HCT116 (cell line): ENCODE data around the gene PRR12. TPM values are rescaled to one million over a fixed set of nuclear protein-coding genes. Genes with fewer than 3 reads are reported as not detected.

Experiments used
- ATAC-seq: fragments of 200-7000 bp; cut with Tn5 transposase; 2 replicates; pipeline ENCODE4 v1.9.1; 2020; ENCODE audit warnings: mild to moderate bottlenecking, moderate library complexity
- BruUV-seq: library from RNA; stranded (reverse); fragments of 400-500 nt; replicated peaks from 2 replicates; lab custom pipeline; 2021; lab: Mats Ljungman, UMichigan
- CTCF ChIA-PET: fragments of 300-600 bp; sonication (Branson Sonifier 250); formaldehyde crosslinking; loops from one replicate; lab custom pipeline; 2021; ENCODE audit warnings: antibody characterized with exemption; lab: Charles Lee
- POLR2A ChIA-PET: fragments of 300-600, 350-600 bp; sonication (Branson Sonifier 250); formaldehyde crosslinking; loops from one replicate; lab custom pipeline; 2021; ENCODE audit warnings: antibody characterized with exemption; lab: Charles Lee
- RAD21 ChIA-PET, 2 experiments: fragments of 300-600 bp; sonication (Branson Sonifier 250); formaldehyde crosslinking; loops; one replicate each; lab custom pipeline; 2023; ENCODE audit warnings: low total read pairs in 2 of 2; ENCODE audit not compliant: uncharacterized antibody in 2 of 2, unreplicated experiment in 2 of 2, low non-redundant PET in 1 of 2; lab: Charles Lee
- DNase-seq: peaks from one replicate; pipeline ENCODE4 v3.0.0-alpha.2; 2010; ENCODE audit warnings: low read depth, low spot score
- H2AFZ ChIP-seq: fragments of 200-600 bp; shearing (Covaris generic), sonication (generic); 2 replicates; pipeline ENCODE4 v1.6.1; 2017; ENCODE audit warnings: low read depth, mixed run types, mixed read lengths, antibody characterized with exemption, low read length; ENCODE audit not compliant: poor library complexity, severe bottlenecking
- H3K27ac ChIP-seq: 2 replicates; pipeline ENCODE4 v1.5.1; 2012; ENCODE audit warnings: low read depth, low read length
- H3K27me3 ChIP-seq: fragments of 200-600 bp; sonication (generic); 2 replicates; pipeline ENCODE4 v1.6.1; 2016; ENCODE audit warnings: mixed run types, low read length, mixed read lengths; ENCODE audit not compliant: insufficient read depth
- H3K36me3 ChIP-seq, 2 experiments: fragments of 200-500 bp in 1 of 2; fragments of 200-600 bp in 1 of 2; sonication (Bioruptor generic) in 1 of 2; sonication (generic) in 1 of 2; 2 replicates each; pipeline versions ENCODE4 v1.5.1 to v1.6.1; 2014 to 2016; ENCODE audit warnings: low read length in 2 of 2, inconsistent platforms in 1 of 2, mixed read lengths in 1 of 2, mixed run types in 1 of 2; ENCODE audit not compliant: insufficient read depth in 2 of 2, control insufficient read depth in 1 of 2
- H3K4me1 ChIP-seq, 2 experiments: fragments of 200-600 bp in 1 of 2; sonication (generic) in 1 of 2; 2 replicates each; pipeline versions ENCODE4 v1.5.1 to v1.6.1; 2012 to 2017; ENCODE audit warnings: low read length in 2 of 2, inconsistent platforms in 1 of 2, mild to moderate bottlenecking in 1 of 2, mixed read lengths in 1 of 2, mixed run types in 1 of 2, moderate library complexity in 1 of 2; ENCODE audit not compliant: insufficient read depth in 2 of 2, control insufficient read depth in 1 of 2
- H3K4me2 ChIP-seq: fragments of 200-600 bp; sonication (generic); 2 replicates; pipeline ENCODE4 v1.6.1; 2017; ENCODE audit warnings: mixed run types, low read length, mixed read lengths
- H3K4me3 ChIP-seq, 2 experiments: fragments of 200-600 bp in 1 of 2; sonication (generic) in 1 of 2; replicated peaks in 1 of 2; 2 replicates each; pipeline ENCODE4 v1.5.1; 2011 to 2016; ENCODE audit warnings: low read length in 2 of 2, control low read depth in 1 of 2, low read depth in 1 of 2, mild to moderate bottlenecking in 1 of 2, mixed read lengths in 1 of 2, mixed run types in 1 of 2
- H3K79me2 ChIP-seq: fragments of 200-600 bp; sonication (generic); 2 replicates; pipeline ENCODE4 v1.6.1; 2017; ENCODE audit warnings: mild to moderate bottlenecking, mixed run types, low read length, moderate library complexity, mixed read lengths; ENCODE audit not compliant: insufficient read depth
- H3K9ac ChIP-seq: fragments of 200-600 bp; sonication (generic); 2 replicates; pipeline ENCODE4 v1.6.1; 2016; ENCODE audit warnings: low read length, mixed read lengths
- H3K9me2 ChIP-seq: fragments of 200-600 bp; sonication (generic), shearing (Covaris generic); 2 replicates; pipeline ENCODE4 v1.6.1; 2017; ENCODE audit warnings: mixed run types, mild to moderate bottlenecking, moderate library complexity; ENCODE audit not compliant: insufficient read depth
- H3K9me3 ChIP-seq, 2 experiments: fragments of 200-500 bp in 1 of 2; fragments of 200-600 bp in 1 of 2; sonication (Bioruptor generic) in 1 of 2; sonication (generic) in 1 of 2; 2 replicates each; pipeline ENCODE4 v1.6.1; 2014 to 2017; ENCODE audit warnings: low read length in 2 of 2, mixed read lengths in 2 of 2, inconsistent platforms in 1 of 2, low read depth in 1 of 2, mild to moderate bottlenecking in 1 of 2, mixed run types in 1 of 2, moderate library complexity in 1 of 2; ENCODE audit not compliant: control insufficient read depth in 1 of 2, insufficient read depth in 1 of 2
- H4K20me1 ChIP-seq: fragments of 200-600 bp; sonication (generic), shearing (Covaris generic); 2 replicates; pipeline ENCODE4 v1.6.1; 2017; ENCODE audit warnings: mixed run types, mild to moderate bottlenecking, moderate library complexity; ENCODE audit not compliant: insufficient read depth
- CEBPB ChIP-seq: IDR thresholded peaks from 2 replicates; pipeline ENCODE4 v1.6.1; 2012; ENCODE audit warnings: low read depth
- CTCF ChIP-seq, 3 experiments: fragments of 200-600 bp in 1 of 3; sonication (generic) in 1 of 3; IDR thresholded peaks in 2 of 3; conservative IDR thresholded peaks in 1 of 3; 2 replicates each; pipeline ENCODE4 v1.5.1; 2012 to 2017; ENCODE audit warnings: low read depth in 2 of 3, low read length in 2 of 3, antibody characterized with exemption in 1 of 3, borderline replicate concordance in 1 of 3, control low read depth in 1 of 3, mild to moderate bottlenecking in 1 of 3, mixed read lengths in 1 of 3, mixed run types in 1 of 3, moderate library complexity in 1 of 3; ENCODE audit not compliant: insufficient read depth in 1 of 3
- EGR1 ChIP-seq: IDR thresholded peaks from 2 replicates; pipeline ENCODE4 v1.6.1; 2012; ENCODE audit warnings: low read depth
- ELF1 ChIP-seq: IDR thresholded peaks from 2 replicates; pipeline ENCODE4 v1.6.1; 2012; ENCODE audit warnings: low read depth, borderline replicate concordance
- EZH2 ChIP-seq: fragments of 200-600 bp; sonication (generic); IDR thresholded peaks from 2 replicates; pipeline ENCODE4 v1.6.1; 2017; ENCODE audit warnings: antibody characterized with exemption, mixed run types
- JUND ChIP-seq: IDR thresholded peaks from 2 replicates; pipeline ENCODE4 v1.6.1; 2012
- POLR2AphosphoS5 ChIP-seq: IDR thresholded peaks from 2 replicates; pipeline ENCODE4 v1.6.1; 2011; ENCODE audit warnings: mild to moderate bottlenecking, low read depth, low read length, moderate library complexity
- RAD21 ChIP-seq: IDR thresholded peaks from 2 replicates; pipeline ENCODE4 v1.6.1; 2012; ENCODE audit warnings: low read depth, mild to moderate bottlenecking
- REST ChIP-seq: IDR thresholded peaks from 2 replicates; pipeline ENCODE4 v1.6.1; 2012; ENCODE audit warnings: low read depth
- SIN3A ChIP-seq: IDR thresholded peaks from 2 replicates; pipeline ENCODE4 v1.6.1; 2012; ENCODE audit warnings: low read depth
- SP1 ChIP-seq: IDR thresholded peaks from 2 replicates; pipeline ENCODE4 v1.6.1; 2012; ENCODE audit warnings: low read depth
- SRF ChIP-seq: IDR thresholded peaks from 2 replicates; pipeline ENCODE4 v1.6.1; 2012; ENCODE audit warnings: low read depth
- ZFX ChIP-seq: fragments of 450-650 bp; IDR thresholded peaks from 2 replicates; pipeline ENCODE4 v1.6.1; 2017
- ZNF274 ChIP-seq: fragments of 200-500 bp; sonication (Bioruptor generic); IDR thresholded peaks from 2 replicates; pipeline ENCODE4 v1.6.1; 2014; ENCODE audit warnings: mild to moderate bottlenecking, low read depth, low read length, inconsistent platforms
- intact Hi-C: fragments of 100-400 bp; cut with micrococcal nuclease; formaldehyde crosslinking; loops from 2 replicates; pipeline ENCODE4 v1.10.0; 2022
- total RNA-seq: library from RNA; stranded (reverse); gene quantifications from one replicate; pipeline ENCODE4 v1.2.1, GENCODE V29; 2021; ENCODE audit not compliant: unreplicated experiment
- TF ChIP-seq, protein P1 (sequence below): IDR thresholded peaks from 2 replicates; pipeline ENCODE4 v1.6.1; 2012

The PRR12 gene
- total RNA-seq, 1 experiment from 2014 or later: 26.9 TPM

DNA sequence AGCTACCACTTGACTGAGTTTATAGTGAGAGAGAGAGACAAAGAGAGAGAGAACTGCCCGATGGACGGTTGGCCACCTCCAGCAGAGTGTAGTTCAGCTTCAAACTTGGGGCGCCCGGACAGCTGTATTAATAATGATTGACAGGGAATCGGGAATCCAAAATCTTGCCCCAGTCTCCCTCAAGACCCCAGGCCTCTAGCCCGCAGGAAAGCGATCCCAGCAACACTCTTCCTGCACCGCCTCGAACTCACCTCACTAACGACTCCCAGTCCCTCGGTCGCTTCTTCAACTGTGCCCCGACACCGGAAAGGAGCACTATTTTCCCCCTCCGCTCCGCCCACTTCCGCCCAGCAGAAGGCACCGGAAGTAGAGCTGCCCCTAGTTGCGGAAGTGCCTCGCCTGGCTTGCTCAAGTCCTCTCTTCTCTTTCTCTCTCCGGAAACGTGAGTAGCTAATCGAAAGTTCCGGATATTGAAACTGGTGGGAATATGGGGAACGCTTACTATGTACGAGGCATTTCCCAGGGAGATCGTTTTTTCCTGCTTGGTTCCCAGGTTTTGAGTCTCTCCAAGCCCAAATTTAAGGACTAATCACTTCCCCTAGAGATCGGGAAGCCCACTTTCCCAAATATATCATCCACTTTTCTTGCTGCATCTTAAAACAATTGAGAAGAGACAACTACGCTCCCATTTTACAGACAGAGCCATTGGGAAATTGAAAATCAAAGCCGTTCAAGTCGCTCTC is 10.5 kb upstream of the PRR12 start, which contains the start of gene NOSIP (continued):
- no peak for TF ChIP-seq CTCF (IDR thresholded peaks at IDR 0.05 in 2 of 3, conservative IDR thresholded peaks at IDR 0.05 in 1 of 3; ENCODE audit: borderline replicate concordance in 1 of 3, insufficient read depth in 1 of 3, low read depth in 2 of 3, low read length in 2 of 3)

GRCh38 chr19:49581007-49581508 is 9.9 kb upstream of the PRR12 start, which contains the start of gene PRRG2:
Gene PRRG2 (plus strand): TSS chr19:49581316. CDS start chr19:49583220, 1,904 bp downstream.
- ATAC-seq: peak; percentile 80
- Histone ChIP-seq H3K4me1 (peaks cover 15 to 45% of the 10 kb centered on the region in 2 experiments), H3K9me2 (no peaks in the 10 kb centered on the region), H3K79me2 (peaks cover 43% of the 10 kb centered on the region), H3K36me3 (0 out of 4 replicates have a peak, but pooled peaks cover 0 to 4% of the 10 kb centered on the region in 2 experiments), H3K9ac (peak within 1 kb of the TSS; percentile 91), H3K27me3 (no peaks in the 10 kb centered on the region), H3K9me3 (no peaks in the 10 kb centered on the region), H4K20me1 (no peaks in the 10 kb centered on the region), H3K4me3 (peak within 1 kb of the TSS; percentile 86 to 99), H3K4me2 (peak within 1 kb of the TSS; percentile 97), H2AFZ (peak within 1 kb of the TSS; percentile 77), H3K27ac (peak within 1 kb of the TSS; percentile 56)
- ChIA-PET RAD21 (interaction anchor here in 1 of 2 experiments (1.0 kb wide), 1 partner anchor 10 kb away, joined by 4 read pairs; the partner anchor contains the start of gene PRR12), CTCF (interaction anchor here (1.0 to 4.0 kb wide), 4 partner anchors 11 to 102 kb away, joined by 3 to 22 read pairs (median 3); no protein-coding TSS in a partner anchor), POLR2A (interaction anchor here (1.0 to 3.3 kb wide), 7 partner anchors 8 to 95 kb away, joined by 3 to 24 read pairs (median 11); partner anchors contain the start of genes PRMT1, PRR12, RPS11 and RRAS)
- BruUV-seq: no TSS peak
- DNase-seq: peak; percentile 62
- intact Hi-C loops: loop anchor here (2.0 kb wide), 1 partner anchor 60 kb away; the partner anchor contains the start of gene RRAS
- peak; percentile 56; the same call in 1 of the 2 replicates for TF ChIP-seq SP1
- TF ChIP-seq, protein P1, sequence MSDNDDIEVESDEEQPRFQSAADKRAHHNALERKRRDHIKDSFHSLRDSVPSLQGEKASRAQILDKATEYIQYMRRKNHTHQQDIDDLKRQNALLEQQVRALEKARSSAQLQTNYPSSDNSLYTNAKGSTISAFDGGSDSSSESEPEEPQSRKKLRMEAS: no peak; the same call in 1 of the 2 replicates
- TF ChIP-seq REST: no peak
- no peak for TF ChIP-seq CEBPB
- TF ChIP-seq SIN3A: no peak
- TF ChIP-seq RAD21: no peak
- TF ChIP-seq EGR1: no peak
- no peak for TF ChIP-seq JUND
- TF ChIP-seq EZH2: no peak
- no peak for TF ChIP-seq CTCF (IDR thresholded peaks at IDR 0.05 in 2 of 3, conservative IDR thresholded peaks at IDR 0.05 in 1 of 3; ENCODE audit: borderline replicate concordance in 1 of 3, insufficient read depth in 1 of 3, low read depth in 2 of 3, low read length in 2 of 3)
- TF ChIP-seq POLR2AphosphoS5: peak; percentile 45
- no peak; the same call in 1 of the 2 replicates for TF ChIP-seq ELF1
- no peak for TF ChIP-seq ZNF274
- TF ChIP-seq ZFX: peak; percentile 54; the same call in 1 of the 2 replicates
- no peak for TF ChIP-seq SRF
